Neutrophil (primary cell): ENCODE results near the gene TMX2.

ENCODE experiments used
- H3K27ac ChIP-seq: fragments of 200-600 bp; sonication (generic); 2 replicates; pipeline ENCODE4 v1.5.1; 2016; ENCODE audit warnings: mild to moderate bottlenecking, moderate library complexity
- H3K27me3 ChIP-seq: fragments of 200-600 bp; sonication (generic); 2 replicates; pipeline ENCODE4 v1.6.0; 2016; ENCODE audit warnings: mild to moderate bottlenecking
- H3K36me3 ChIP-seq: fragments of 200-600 bp; sonication (generic); 2 replicates; pipeline ENCODE4 v1.5.1; 2017
- H3K4me1 ChIP-seq, 2 experiments: fragments of 200-600 bp in 1 of 2; sonication (generic) in 1 of 2; 1 replicate in 1 of 2; 2 replicates in 1 of 2; pipeline versions ENCODE4 v1.5.1 to v1.6.1; 2013 to 2016; ENCODE audit warnings: low read depth in 1 of 2, low read length in 1 of 2, mild to moderate bottlenecking in 1 of 2, moderate library complexity in 1 of 2; ENCODE audit not compliant: control insufficient read depth in 1 of 2, insufficient read depth in 1 of 2
- H3K4me3 ChIP-seq, 2 experiments: fragments of 200-600 bp in 1 of 2; sonication (generic) in 1 of 2; 1 replicate in 1 of 2; 2 replicates in 1 of 2; pipeline ENCODE4 v1.5.1; 2013 to 2016; ENCODE audit warnings: low read depth in 1 of 2, low read length in 1 of 2, mild to moderate bottlenecking in 1 of 2, moderate library complexity in 1 of 2
- H3K9me3 ChIP-seq: fragments of 200-600 bp; sonication (generic); 2 replicates; pipeline ENCODE4 v1.5.1; 2016
- TF ChIP-seq, protein P1 (sequence below): fragments of 200-600 bp; sonication (generic); IDR thresholded peaks from 2 replicates; pipeline ENCODE4 v1.5.1; 2016; ENCODE audit warnings: antibody characterized with exemption

The TMX2 gene

DNA sequence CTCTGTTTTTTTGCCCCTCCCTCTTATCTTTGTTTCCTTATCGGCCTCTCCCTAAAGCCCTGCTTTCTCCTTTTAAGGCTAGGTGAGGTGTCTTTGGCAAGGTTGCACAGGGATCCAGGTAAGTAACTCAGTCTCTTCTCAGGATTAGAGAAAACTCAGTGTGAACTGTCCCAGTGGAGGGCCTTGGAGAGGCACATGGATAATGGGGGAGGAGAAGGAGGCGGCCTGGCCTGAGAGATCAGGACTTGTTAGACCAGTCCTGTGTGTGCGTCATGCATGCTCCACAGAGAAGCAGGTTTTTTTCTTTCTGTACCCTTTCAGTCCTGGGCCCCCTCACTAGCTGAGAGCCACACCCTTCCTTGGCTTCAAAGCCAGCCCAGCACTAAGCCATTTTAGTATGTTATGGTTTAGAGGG is 69.1 kb downstream of the TMX2 start:
- no peaks in the 10 kb centered on the region for H3K9me3 ChIP-seq
- TF ChIP-seq, protein P1, sequence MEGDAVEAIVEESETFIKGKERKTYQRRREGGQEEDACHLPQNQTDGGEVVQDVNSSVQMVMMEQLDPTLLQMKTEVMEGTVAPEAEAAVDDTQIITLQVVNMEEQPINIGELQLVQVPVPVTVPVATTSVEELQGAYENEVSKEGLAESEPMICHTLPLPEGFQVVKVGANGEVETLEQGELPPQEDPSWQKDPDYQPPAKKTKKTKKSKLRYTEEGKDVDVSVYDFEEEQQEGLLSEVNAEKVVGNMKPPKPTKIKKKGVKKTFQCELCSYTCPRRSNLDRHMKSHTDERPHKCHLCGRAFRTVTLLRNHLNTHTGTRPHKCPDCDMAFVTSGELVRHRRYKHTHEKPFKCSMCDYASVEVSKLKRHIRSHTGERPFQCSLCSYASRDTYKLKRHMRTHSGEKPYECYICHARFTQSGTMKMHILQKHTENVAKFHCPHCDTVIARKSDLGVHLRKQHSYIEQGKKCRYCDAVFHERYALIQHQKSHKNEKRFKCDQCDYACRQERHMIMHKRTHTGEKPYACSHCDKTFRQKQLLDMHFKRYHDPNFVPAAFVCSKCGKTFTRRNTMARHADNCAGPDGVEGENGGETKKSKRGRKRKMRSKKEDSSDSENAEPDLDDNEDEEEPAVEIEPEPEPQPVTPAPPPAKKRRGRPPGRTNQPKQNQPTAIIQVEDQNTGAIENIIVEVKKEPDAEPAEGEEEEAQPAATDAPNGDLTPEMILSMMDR = no peak
- H3K27ac ChIP-seq = no peak overlapping the region
- H3K36me3 ChIP-seq = no peaks in the 10 kb centered on the region
- H3K4me1 ChIP-seq = peaks cover 0 to 1% of the 10 kb centered on the region in 2 experiments
- no peaks in the 10 kb centered on the region for H3K27me3 ChIP-seq
- no peak overlapping the region for H3K4me3 ChIP-seq

DNA sequence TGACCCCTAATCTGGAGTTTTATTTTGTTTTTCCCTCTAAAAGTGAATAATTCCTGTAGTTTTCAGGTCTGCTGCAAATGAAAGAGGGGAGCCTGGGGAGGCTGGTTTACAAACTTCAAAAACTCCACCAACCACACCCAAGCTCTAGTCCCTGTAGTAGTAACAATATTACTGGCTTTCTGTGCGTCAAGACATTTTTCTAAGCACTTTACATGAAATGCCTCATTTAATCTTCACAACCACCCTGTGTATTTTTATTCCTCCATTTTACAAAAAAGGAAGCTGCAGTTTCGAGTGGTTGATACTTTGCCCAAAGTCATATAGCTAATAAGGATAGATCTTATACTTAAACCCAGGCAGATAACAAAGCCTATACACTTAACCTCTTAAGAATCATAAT is 72.7 kb downstream of the TMX2 start:
- Histone ChIP-seq H3K4me3 (no peak overlapping the region), H3K27me3 (no peaks in the 10 kb centered on the region), H3K9me3 (no peaks in the 10 kb centered on the region), H3K4me1 (peaks cover 0 to 7% of the 10 kb centered on the region in 2 experiments), H3K27ac (no peak overlapping the region), H3K36me3 (no peaks in the 10 kb centered on the region)
- TF ChIP-seq, protein P1 = no peak

DNA sequence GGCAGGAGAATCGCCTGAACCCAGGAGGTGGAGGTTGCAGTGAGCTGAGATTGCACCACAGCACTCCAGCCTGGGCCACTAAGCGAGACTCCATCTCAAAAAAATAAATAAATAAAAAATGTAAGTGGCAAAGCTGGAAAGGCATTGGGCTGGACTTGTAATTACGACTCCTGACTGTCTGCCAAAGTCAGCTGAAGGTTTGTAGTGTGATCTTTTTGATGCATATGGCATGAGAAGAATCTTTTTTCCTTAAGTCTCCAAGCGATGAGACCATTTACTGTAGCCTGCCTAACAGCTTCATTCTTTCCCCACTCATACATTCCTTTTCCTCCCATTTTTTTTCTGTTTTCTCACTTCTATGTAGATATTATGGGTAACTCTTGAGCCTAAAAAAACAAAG is 74.0 kb downstream of the TMX2 start:
- Histone ChIP-seq H3K4me3 (no peak overlapping the region), H3K4me1 (peaks cover 6 to 13% of the 10 kb centered on the region in 2 experiments), H3K36me3 (no peaks in the 10 kb centered on the region), H3K27ac (no peak overlapping the region), H3K9me3 (no peaks in the 10 kb centered on the region), H3K27me3 (no peaks in the 10 kb centered on the region)
- TF ChIP-seq, protein P1 = no peak

DNA sequence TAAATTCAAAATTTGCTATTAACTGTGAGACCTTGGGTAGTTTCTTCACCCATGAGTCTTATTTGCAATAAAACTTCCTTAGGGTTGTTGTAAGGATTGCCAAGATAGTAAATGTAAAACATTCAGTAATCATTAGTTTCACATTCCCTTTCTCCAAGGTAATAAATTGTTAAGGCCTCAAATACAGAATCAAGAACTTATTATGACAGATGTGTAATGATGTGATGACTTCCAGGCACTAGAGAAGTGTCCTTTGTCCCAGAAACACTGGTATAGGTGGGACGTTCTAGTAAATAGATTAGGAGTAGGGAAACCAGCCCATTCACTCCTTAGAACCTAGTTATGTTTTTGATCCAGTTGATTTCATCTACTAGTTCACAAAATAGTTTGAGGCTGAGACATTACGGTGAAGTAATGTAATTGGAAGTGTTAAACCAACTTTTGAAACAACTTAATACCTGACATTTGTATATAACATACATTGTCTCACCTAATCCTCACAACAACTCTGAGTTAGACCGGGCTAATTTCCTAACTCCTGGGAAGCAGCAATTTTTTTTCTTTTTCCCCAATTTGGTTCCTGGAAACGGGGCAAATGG is 74.7 kb downstream of the TMX2 start:
- Histone ChIP-seq H3K4me1 (peaks cover 13 to 20% of the 10 kb centered on the region in 2 experiments), H3K9me3 (no peaks in the 10 kb centered on the region), H3K27ac (no peak overlapping the region)

DNA sequence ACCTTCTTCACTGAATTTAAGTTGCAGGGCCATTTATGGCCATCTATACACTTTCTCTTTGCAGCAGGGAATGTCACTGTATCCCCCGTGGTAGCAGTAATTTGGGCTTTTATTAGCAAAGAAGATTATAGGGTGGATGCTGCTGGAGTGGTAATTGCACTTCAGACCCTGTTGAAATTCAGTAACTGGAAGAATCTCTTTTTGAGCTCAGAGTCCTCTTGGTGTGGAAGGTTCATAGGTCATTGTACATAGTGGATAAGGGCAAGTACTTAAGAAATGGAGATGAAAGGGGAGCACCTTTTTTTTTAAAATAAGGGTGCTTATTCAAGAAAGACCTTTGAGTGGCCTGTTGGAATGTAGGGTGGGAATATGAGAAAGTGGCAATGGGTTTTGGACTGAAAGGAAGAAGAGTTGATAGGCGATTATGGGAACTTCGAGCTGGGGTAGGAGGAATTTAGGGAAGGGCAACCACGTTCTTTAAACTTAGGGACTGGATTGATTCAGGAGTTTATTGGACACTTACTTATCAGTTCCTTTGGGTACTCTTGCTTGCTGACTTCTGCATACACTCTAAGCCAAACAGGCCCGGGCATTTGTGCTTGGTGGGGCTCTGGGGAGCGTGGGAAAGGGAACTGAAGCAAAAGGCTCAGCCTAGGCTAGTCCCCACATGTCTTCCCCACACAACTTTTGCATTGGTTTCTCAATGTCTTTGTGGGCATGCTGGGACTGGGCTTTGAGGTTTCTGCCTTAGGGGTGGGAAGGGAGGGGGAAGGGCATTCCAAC is 75.7 kb downstream of the TMX2 start:
- TF ChIP-seq, protein P1 = no peak
- H3K36me3 ChIP-seq = no peaks in the 10 kb centered on the region
- H3K4me1 ChIP-seq = peaks cover 23 to 30% of the 10 kb centered on the region in 2 experiments
- H3K27ac ChIP-seq = no peak overlapping the region
- H3K9me3 ChIP-seq = no peaks in the 10 kb centered on the region
- no peak overlapping the region for H3K4me3 ChIP-seq
- H3K27me3 ChIP-seq = no peaks in the 10 kb centered on the region

More for the DNA sequence above, 74.7 kb downstream of the TMX2 start:
- TF ChIP-seq, protein P1 = no peak
- H3K36me3 ChIP-seq = no peaks in the 10 kb centered on the region
- H3K27me3 ChIP-seq = no peaks in the 10 kb centered on the region
- no peak overlapping the region for H3K4me3 ChIP-seq
